Panc1 (cell line): ENCODE results near the gene MSI2. TPM values are rescaled to one million over a fixed set of nuclear protein-coding genes. Genes with fewer than 3 reads are reported as not detected.

ENCODE experiments used
- ATAC-seq: fragments of 200-7000 bp; cut with Tn5 transposase; 2 replicates; pipeline ENCODE4 v1.9.1; 2020; ENCODE audit warnings: mild to moderate bottlenecking, moderate library complexity
- BruUV-seq: library from RNA; stranded (reverse); fragments of 400-500 nt; replicated peaks from 2 replicates; lab custom pipeline; 2021; lab: Mats Ljungman, UMichigan
- CTCF ChIA-PET: fragments of 300-600 bp; sonication (Branson Sonifier 250); formaldehyde crosslinking; loops from one replicate; lab custom pipeline; 2022; ENCODE audit warnings: antibody characterized with exemption; lab: Charles Lee
- POLR2A ChIA-PET: fragments of 300-600 bp; sonication (Branson Sonifier 250); formaldehyde crosslinking; loops from one replicate; lab custom pipeline; 2022; ENCODE audit warnings: antibody characterized with exemption; lab: Charles Lee
- DNase-seq: peaks from one replicate; pipeline ENCODE4 v3.0.0-alpha.2; 2010; ENCODE audit warnings: low read depth, low spot score
- H3K27ac ChIP-seq: 2 replicates; pipeline ENCODE4 v1.5.1; 2011; ENCODE audit warnings: mild to moderate bottlenecking, low read length, inconsistent platforms
- H3K27me3 ChIP-seq: fragments of 200-500 bp; sonication (Bioruptor generic); 2 replicates; pipeline ENCODE4 v1.6.0; 2014; ENCODE audit warnings: low read length, inconsistent platforms; ENCODE audit not compliant: control insufficient read depth, insufficient read depth
- H3K36me3 ChIP-seq: fragments of 200-500 bp; sonication (Bioruptor generic); 2 replicates; pipeline ENCODE4 v1.5.1; 2014; ENCODE audit warnings: inconsistent platforms, mild to moderate bottlenecking, low read length, moderate library complexity; ENCODE audit not compliant: control insufficient read depth, insufficient read depth
- H3K4me1 ChIP-seq: 2 replicates; pipeline ENCODE4 v1.5.1; 2011; ENCODE audit warnings: inconsistent platforms, mild to moderate bottlenecking, low read length, moderate library complexity; ENCODE audit not compliant: control insufficient read depth, insufficient read depth
- H3K4me3 ChIP-seq, 2 experiments: 2 replicates each; pipeline ENCODE4 v1.5.1; 2011 to 2012; ENCODE audit warnings: low read depth in 2 of 2, low read length in 2 of 2, mild to moderate bottlenecking in 2 of 2, inconsistent platforms in 1 of 2, moderate library complexity in 1 of 2
- H3K9me3 ChIP-seq: fragments of 200-500 bp; sonication (Bioruptor generic); 2 replicates; pipeline ENCODE4 v1.5.1; 2014; ENCODE audit warnings: low read depth, mild to moderate bottlenecking, inconsistent platforms, low read length, moderate library complexity; ENCODE audit not compliant: control insufficient read depth, insufficient read depth
- POLR2AphosphoS5 ChIP-seq: IDR thresholded peaks from 2 replicates; pipeline ENCODE4 v1.6.1; 2012; ENCODE audit warnings: mild to moderate bottlenecking, low read depth, low read length, moderate library complexity
- REST ChIP-seq, 2 experiments: IDR thresholded peaks; 2 replicates each; pipeline ENCODE4 v1.6.1; 2011 to 2012; ENCODE audit warnings: low read depth in 2 of 2, control low read depth in 1 of 2, low read length in 1 of 2, mild to moderate bottlenecking in 1 of 2, moderate library complexity in 1 of 2; ENCODE audit not compliant: insufficient read depth in 1 of 2
- SIN3A ChIP-seq: IDR thresholded peaks from 2 replicates; pipeline ENCODE4 v1.6.1; 2012; ENCODE audit warnings: low read depth, mild to moderate bottlenecking, low read length, moderate library complexity, borderline replicate concordance; ENCODE audit not compliant: insufficient read depth
- TCF7L2 ChIP-seq: IDR thresholded peaks from 2 replicates; pipeline ENCODE4 v1.6.1; 2011; ENCODE audit warnings: mild to moderate bottlenecking, low read depth, low read length, inconsistent platforms
- in situ Hi-C: cut with HindIII; loops from 2 replicates; pipeline ENCODE4 v1.10.0; 2016; ENCODE audit warnings: low sequenced_read_pairs, low pct_unique_long_range_greater_than_20kb
- intact Hi-C: fragments of 100-400 bp; cut with micrococcal nuclease; formaldehyde crosslinking; loops from one replicate; pipeline ENCODE4 v1.10.0; 2022; ENCODE audit not compliant: unreplicated experiment
- total RNA-seq: library from RNA; stranded (reverse); gene quantifications from one replicate; pipeline ENCODE4 v1.2.1, GENCODE V29; 2021; ENCODE audit not compliant: unreplicated experiment
- TF ChIP-seq, protein P1 (sequence below): fragments of 450-650 bp; IDR thresholded peaks from 2 replicates; pipeline ENCODE4 v1.5.1; 2017; ENCODE audit warnings: mild to moderate bottlenecking

The MSI2 gene
- total RNA-seq, 1 experiment from 2014 or later, result 38.5 TPM

DNA sequence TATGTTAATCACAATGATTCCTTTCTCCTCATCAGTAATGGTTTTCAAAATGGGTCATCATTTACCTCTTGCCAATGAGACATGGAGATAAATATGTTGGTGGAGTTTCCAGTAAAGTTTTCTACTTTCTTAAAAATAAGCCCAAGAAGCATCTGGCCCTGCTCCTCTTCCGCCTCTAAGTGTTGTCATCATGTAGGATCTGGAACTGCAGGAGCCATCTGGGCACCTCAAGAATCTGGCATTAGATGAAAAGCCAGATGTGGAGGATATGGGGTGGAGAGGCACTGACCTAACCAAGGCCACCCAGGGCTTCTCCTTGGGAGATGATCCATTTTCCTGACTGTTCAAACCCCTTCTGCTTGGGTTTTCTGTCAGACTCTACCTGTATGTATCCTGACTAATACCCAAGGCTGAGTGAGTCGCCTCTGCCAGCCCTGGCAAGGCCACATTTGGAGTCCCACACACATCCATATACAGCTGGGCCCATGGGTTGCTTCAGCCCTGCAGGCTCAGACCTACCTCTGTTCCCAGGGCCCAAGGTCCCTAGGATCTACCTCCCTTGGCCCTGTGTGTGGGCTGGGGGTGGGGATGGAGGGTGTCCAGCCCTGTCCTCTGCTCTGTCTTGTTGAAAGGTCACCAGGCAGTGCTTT is 464.2 kb downstream of the MSI2 start:
- no peaks in the 10 kb centered on the region for H3K9me3 ChIP-seq
- peaks cover 2% of the 10 kb centered on the region; the same call in 1 of the 2 replicates for H3K36me3 ChIP-seq
- peaks cover 37% of the 10 kb centered on the region for H3K27me3 ChIP-seq
- H3K4me3 ChIP-seq, result no peak overlapping the region
- in situ Hi-C loops, result no loop called here
- ChIA-PET CTCF (no interaction called here), POLR2A (no interaction called here)
- ATAC-seq (no peak), DNase-seq (no peak)
- intact Hi-C loops, result no loop called here
- H3K27ac ChIP-seq, result no peak overlapping the region
- no peak for TF ChIP-seq SIN3A
- TF ChIP-seq TCF7L2, result no peak
- TF ChIP-seq REST (IDR thresholded peaks at IDR 0.05; ENCODE audit: insufficient read depth in 1 of 2, low read depth in 2 of 2, low read length in 1 of 2), result no peak
- TF ChIP-seq POLR2AphosphoS5, result no peak
- TF ChIP-seq, protein P1, sequence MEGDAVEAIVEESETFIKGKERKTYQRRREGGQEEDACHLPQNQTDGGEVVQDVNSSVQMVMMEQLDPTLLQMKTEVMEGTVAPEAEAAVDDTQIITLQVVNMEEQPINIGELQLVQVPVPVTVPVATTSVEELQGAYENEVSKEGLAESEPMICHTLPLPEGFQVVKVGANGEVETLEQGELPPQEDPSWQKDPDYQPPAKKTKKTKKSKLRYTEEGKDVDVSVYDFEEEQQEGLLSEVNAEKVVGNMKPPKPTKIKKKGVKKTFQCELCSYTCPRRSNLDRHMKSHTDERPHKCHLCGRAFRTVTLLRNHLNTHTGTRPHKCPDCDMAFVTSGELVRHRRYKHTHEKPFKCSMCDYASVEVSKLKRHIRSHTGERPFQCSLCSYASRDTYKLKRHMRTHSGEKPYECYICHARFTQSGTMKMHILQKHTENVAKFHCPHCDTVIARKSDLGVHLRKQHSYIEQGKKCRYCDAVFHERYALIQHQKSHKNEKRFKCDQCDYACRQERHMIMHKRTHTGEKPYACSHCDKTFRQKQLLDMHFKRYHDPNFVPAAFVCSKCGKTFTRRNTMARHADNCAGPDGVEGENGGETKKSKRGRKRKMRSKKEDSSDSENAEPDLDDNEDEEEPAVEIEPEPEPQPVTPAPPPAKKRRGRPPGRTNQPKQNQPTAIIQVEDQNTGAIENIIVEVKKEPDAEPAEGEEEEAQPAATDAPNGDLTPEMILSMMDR, result no peak
- BruUV-seq, result no TSS peak
- no peaks in the 10 kb centered on the region for H3K4me1 ChIP-seq

- in situ Hi-C loops, result no loop called here
- no peak overlapping the region for H3K27ac ChIP-seq
- no peaks in the 10 kb centered on the region for H3K9me3 ChIP-seq
- H3K4me1 ChIP-seq, result no peaks in the 10 kb centered on the region
- ATAC-seq (no peak), DNase-seq (no peak)
- no peak overlapping the region for H3K4me3 ChIP-seq
- intact Hi-C loops, result no loop called here
- H3K36me3 ChIP-seq, result peaks cover 2% of the 10 kb centered on the region; the same call in 1 of the 2 replicates
- ChIA-PET CTCF (no interaction called here), POLR2A (no interaction called here)
- H3K27me3 ChIP-seq, result peaks cover 22% of the 10 kb centered on the region
- BruUV-seq, result no TSS peak
- TF ChIP-seq SIN3A (no peak), REST (IDR thresholded peaks at IDR 0.05; ENCODE audit: insufficient read depth in 1 of 2, low read depth in 2 of 2, low read length in 1 of 2) (no peak), TCF7L2 (no peak), POLR2AphosphoS5 (no peak)
- TF ChIP-seq, protein P1, result no peak
Observed at GRCh38 chr17:57721967-57722703, 465.8 kb downstream of the MSI2 start.
